Lower lobe of right lung (tissue), 2 donors: ENCODE data around the gene PLA2G2A. TPM values are rescaled to one million over a fixed set of nuclear protein-coding genes. Genes with fewer than 3 reads are reported as not detected.
A peak's percentile ranks its signal among the peaks of the same experiment; 100 is the strongest.

Source experiments
- ATAC-seq, 2 donors: fragments of 200-7000 bp; cut with Tn5 transposase; one replicate each; pipeline ENCODE4 v1.9.1; 2020 to 2022; ENCODE audit warnings: mild to moderate bottlenecking in 2 of 2, moderate library complexity in 2 of 2
- DNase-seq: peaks from one replicate; pipeline ENCODE4 v3.0.0-alpha.2; 2020
- H3K27ac ChIP-seq: fragments of 200-600 bp; one replicate; pipeline ENCODE4 v1.8.0; 2022
- H3K27me3 ChIP-seq: fragments of 200-600 bp; one replicate; pipeline ENCODE4 v1.8.0; 2022; ENCODE audit warnings: low read depth
- H3K36me3 ChIP-seq: fragments of 200-600 bp; one replicate; pipeline ENCODE4 v1.8.0; 2022; ENCODE audit warnings: mild to moderate bottlenecking
- H3K4me1 ChIP-seq: fragments of 200-600 bp; one replicate; pipeline ENCODE4 v1.8.0; 2022
- H3K4me3 ChIP-seq: fragments of 200-600 bp; one replicate; pipeline ENCODE4 v1.8.0; 2022; ENCODE audit warnings: mild to moderate bottlenecking
- H3K9me3 ChIP-seq: fragments of 200-600 bp; one replicate; pipeline ENCODE4 v1.8.0; 2022
- CTCF ChIP-seq: fragments of 200-600 bp; IDR thresholded peaks from one replicate; pipeline ENCODE4 v1.8.0; 2022; ENCODE audit warnings: antibody characterized with exemption, mild to moderate bottlenecking
- intact Hi-C: fragments of 100-400 bp; cut with DNase I; formaldehyde crosslinking; loops from one replicate; pipeline ENCODE4 v1.11.0; 2022
- total RNA-seq: library from RNA; stranded (reverse); fragmentation: NEBNext Ultra II Directional; extraction: Animal tissue kit (Norgen Biotek cat#: 25700); gene quantifications from one replicate; pipeline ENCODE4 v1.2.1, GENCODE V29; 2021
- donor health status: DM: no; HTN: yes; CAD: no; lungs with severe emphysema.

Gene PLA2G2A
- total RNA-seq, 1 donor from 2014 or later: 181 TPM

DNA sequence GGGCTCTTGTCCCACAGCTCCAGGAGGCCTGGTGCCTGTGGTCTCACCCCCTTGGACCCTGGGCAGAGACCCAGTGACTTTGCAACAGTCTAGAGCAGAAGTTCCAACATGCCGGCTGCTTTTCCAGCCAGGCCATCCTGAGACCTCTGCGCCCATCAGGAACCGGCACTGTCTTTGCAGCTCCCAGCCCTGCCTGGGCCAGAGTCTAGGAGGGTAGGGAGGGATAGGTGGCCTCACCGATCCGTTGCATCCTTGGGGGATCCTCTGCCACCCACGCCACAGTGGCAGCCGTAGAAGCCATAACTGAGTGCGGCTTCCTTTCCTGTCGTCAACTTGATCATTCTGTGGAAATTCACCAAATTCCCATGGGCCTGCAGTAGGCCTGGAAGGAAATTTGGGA is 1.3 kb downstream of the PLA2G2A start:
- no peak for TF ChIP-seq CTCF
- intact Hi-C loops: no loop called here
- no peak for DNase-seq

DNA sequence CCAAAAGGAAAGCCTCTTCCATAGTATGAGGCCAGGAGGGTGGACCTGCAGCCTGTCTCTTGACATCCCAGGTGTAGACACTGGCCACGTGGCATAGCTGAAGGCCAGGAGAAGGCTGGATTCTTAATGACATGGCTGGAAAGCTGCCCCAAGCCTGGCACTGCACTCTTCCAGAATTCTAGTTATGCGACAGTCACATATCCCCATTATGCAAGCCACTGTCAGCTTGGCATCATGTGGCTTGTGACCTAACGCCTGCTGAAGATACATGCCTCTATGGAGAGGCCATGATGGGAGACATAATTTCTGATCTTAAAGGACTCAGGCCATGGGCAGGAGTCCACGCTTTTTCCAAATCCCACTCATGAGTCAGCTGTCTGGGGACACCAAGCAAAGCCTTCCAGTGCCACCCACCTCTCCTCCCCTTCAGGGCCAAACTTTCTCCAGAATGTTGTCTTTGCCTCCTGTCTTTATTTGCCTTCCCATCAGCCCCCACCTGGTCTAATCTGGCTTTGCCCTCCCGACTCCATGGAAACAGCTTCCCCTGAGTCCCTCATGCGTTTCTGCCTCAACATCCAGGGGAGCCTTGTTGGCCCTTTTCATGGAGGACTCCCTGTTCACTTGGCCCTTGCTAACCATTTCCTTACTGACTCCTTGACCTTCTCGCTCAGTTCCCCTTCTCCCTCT is 3.0 kb downstream of the PLA2G2A start:
- no peak overlapping the region for H3K4me3 ChIP-seq
- no peak for TF ChIP-seq CTCF
- intact Hi-C loops: no loop called here

More for the DNA sequence above, 1.3 kb downstream of the PLA2G2A start:
- peaks cover 19% of the 10 kb centered on the region for H3K4me1 ChIP-seq
- no peak overlapping the region for H3K27ac ChIP-seq
- no peaks in the 10 kb centered on the region for H3K27me3 ChIP-seq
- H3K9me3 ChIP-seq: no peaks in the 10 kb centered on the region
- ATAC-seq: no peak
- no peak overlapping the region for H3K4me3 ChIP-seq
- H3K36me3 ChIP-seq: no peaks in the 10 kb centered on the region

GRCh38 chr1:19975423-19976193 is 3.8 kb downstream of the PLA2G2A start:
- DNase-seq (no peak), ATAC-seq (no peak)
- Histone ChIP-seq H3K36me3 (no peaks in the 10 kb centered on the region), H3K9me3 (no peaks in the 10 kb centered on the region), H3K27ac (no peak overlapping the region), H3K27me3 (no peaks in the 10 kb centered on the region), H3K4me1 (peaks cover 17% of the 10 kb centered on the region), H3K4me3 (no peak overlapping the region)
- intact Hi-C loops: no loop called here
- TF ChIP-seq CTCF: no peak

More for the DNA sequence above, 3.0 kb downstream of the PLA2G2A start:
- Histone ChIP-seq H3K4me1 (peaks cover 19% of the 10 kb centered on the region), H3K36me3 (no peaks in the 10 kb centered on the region), H3K27me3 (no peaks in the 10 kb centered on the region), H3K27ac (no peak overlapping the region), H3K9me3 (no peaks in the 10 kb centered on the region)
- ATAC-seq (no peak), DNase-seq (no peak)

- intact Hi-C loops: no loop called here
Measured at GRCh38 chr1:19974822-19975416, 4.5 kb downstream of the PLA2G2A start.

More at GRCh38 chr1:19974822-19975416, 4.5 kb downstream of the PLA2G2A start:
- Histone ChIP-seq H3K27ac (no peak overlapping the region), H3K27me3 (peaks cover 4% of the 10 kb centered on the region), H3K9me3 (no peaks in the 10 kb centered on the region), H3K4me3 (no peak overlapping the region), H3K4me1 (peaks cover 10% of the 10 kb centered on the region), H3K36me3 (no peaks in the 10 kb centered on the region)
- peak; percentile 84 for TF ChIP-seq CTCF
- peak; percentile 85 to 86 for ATAC-seq
- DNase-seq: no peak
